HG02938 (cell line): ENCODE data around the gene GLCCI1.
"Not testable (repeated sequence)": the region's sequence is repeated elsewhere in the genome, so short reads cannot be mapped to it uniquely, and the experiment has no call there.

ENCODE experiments used
- ATAC-seq: cut with Tn5 transposase; IDR thresholded peaks from one replicate; pipeline ENCODE4 v1.9.1; 2021; ENCODE audit warnings: mild to moderate bottlenecking, moderate library complexity; ENCODE audit not compliant: unreplicated experiment

Gene GLCCI1

DNA sequence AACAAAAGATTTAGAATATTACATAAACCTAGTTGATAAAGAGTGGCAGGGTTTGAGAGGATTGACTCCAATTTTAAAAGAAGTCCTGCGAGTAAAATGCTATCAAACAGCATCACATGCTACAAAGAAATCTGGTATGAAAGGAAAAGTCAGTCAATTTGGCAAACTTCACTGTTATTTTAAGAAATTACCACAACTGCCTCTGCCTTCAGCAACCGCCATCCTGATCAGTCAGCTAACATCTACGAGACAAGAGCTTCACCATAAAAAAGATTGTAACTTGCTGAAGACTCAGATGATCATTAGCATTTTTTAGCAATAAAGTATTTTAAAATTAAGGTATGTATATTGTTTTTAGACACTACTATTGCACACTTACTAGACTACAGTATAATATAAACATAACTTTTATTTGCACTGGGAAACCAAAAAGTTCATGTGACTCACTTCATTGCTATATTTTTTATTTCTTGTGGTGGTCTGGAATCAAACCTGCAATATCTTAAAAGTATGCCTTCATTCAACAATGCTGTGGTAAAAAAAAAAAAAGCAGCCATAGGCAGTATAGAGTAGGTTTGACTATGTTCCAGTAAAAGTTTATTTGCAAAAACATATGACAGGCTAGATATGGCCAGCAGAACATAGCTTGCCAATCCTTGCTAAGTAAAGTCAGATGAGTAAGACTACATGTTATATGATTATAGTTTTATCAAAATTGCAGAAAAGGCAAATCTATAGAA lies 74.4 kb downstream of the GLCCI1 start:
- no peak for ATAC-seq

DNA sequence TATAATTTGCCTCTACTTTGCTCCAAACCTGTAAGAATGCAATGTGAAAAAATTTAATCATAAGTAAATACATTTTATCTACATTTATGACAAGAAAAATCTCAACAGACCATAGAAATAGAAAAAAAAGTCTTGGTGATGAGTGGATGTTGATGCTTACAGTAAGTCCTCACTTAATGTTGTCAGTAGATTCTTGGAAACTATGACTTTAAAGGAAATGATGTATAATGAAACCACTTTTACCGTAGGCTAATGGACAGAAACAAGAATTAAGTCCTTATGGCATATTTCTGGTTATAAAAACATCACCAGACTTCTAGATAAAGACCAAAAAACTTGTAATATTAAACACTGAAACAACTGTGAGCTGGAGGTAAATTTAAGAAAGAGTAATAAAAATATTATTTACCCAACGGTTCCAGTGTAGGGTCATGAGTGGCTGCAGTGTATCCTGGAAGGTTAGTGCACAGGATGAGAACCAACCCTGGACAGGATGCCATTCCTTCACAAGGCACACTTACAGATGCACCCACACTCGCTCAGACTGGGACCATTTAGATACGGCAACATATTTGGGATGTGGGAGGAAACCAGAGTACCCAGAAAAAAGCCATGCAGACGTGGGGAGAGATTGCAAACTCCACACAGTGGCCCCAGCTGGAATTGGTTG lies 76.3 kb downstream of the GLCCI1 start:
- ATAC-seq, result no peak

DNA sequence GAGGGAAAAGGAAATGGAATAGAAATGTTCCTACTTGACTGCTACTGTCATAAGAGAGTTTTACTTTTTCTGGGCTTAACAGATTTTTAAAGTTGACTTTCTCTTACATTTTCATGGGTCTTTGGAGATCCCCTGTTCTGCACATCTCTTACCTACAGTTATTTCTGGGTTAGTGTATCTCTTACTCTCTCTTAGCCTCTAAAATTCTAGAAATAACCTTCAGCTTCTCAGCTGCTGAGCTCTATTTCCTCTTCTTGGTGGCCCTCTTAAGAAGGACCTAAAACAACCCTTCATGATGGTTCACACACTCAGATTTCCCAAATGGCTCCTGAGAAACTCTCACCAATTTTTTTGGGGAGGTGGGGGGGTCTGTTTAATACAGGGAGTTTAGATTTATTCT lies 79.5 kb downstream of the GLCCI1 start:
- not testable (repeated sequence) for ATAC-seq

DNA sequence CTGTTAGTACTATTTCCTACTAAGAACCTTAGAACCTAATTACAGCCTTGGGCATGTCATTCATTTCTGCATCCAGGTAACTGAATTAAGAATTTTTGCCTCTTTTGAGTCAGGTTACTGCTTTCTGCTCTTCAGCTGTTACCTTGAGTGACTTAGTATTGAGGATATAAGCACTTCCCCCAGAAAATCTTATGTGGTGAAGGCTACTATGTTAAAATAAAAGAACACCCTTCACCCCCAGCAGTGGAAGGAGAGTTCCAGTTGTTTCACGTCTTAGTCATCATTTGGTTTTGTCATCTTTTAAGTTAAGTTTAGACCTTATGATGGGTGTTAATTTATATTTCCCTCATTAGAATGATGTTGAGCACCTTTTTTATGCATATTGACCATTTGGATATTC lies 82.8 kb downstream of the GLCCI1 start:
- ATAC-seq, result no peak

DNA sequence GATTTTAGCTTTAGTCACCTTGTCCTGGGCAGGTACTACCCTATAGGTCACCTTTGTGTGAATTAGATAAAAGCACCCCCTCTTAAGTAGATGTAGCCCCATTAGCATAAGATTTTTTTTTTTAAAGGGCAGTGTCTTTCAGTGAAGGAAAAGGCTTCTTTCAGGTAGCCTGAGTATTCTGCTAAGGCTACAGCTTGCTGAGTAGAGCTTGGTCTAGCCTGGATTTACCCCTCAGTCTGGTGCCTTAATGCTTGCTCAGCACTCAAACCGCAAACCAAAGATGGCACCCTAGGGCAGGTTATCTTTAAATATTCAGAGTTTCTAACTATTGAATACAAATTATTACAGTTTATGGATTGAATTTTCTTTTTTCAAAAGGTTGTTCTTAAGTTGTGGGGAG lies 83.4 kb downstream of the GLCCI1 start:
- no peak for ATAC-seq

DNA sequence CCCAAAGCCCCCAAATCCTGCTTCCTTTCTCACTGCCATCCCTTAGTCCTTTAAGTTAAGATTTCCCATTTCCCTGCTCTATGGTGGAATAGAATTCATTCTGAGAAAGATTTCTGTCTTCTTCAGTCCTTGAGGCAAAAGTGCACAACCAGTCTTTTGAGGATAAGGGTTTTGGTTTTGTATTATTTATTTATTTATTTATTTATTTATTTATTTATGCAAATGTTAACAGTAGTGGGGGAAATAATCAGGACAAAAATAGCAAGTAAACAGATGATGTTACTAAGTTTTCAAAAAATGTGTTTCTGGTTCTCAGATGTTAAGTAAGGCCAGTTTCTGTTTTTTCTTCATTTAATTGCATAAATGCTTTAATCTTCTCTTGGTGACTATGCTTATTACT lies 84.2 kb downstream of the GLCCI1 start:
- ATAC-seq, result no peak

DNA sequence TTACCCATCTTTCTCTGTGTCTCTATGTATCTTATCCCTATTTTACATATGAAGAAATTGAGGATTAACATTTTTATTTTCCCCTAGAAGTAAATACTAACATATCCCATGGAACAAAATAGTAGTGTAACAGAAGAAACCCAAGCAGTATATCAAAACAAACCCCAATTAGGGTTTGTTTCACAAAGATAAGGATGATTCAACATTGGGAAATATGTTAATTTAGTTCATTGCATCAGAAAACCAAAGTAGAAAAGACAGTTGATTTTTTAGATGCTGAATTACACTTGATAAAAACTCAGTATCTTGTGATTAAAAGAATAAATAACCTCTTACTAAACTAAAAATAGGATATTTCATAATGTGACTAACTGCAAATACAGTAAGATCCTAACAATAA lies 87.8 kb downstream of the GLCCI1 start:
- ATAC-seq, result no peak

DNA sequence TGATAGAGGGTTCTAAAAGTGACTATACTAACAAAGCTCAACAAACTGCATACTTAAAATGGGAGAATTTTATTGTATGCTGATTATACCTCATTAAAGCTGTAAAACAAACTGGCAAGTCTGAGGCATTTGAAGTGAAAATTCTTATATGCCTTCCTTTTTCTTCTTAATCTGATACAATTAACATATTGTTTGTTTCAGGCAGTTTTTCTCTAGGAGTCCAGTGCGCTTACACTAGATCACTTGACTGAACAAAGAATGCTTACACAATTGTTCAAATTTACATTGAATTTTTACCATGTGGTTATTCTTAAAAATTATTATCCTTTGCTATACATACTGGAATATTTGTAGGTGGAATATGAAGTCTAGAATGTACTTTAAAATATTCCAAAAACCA lies 89.0 kb downstream of the GLCCI1 start:
- ATAC-seq, result no peak

DNA sequence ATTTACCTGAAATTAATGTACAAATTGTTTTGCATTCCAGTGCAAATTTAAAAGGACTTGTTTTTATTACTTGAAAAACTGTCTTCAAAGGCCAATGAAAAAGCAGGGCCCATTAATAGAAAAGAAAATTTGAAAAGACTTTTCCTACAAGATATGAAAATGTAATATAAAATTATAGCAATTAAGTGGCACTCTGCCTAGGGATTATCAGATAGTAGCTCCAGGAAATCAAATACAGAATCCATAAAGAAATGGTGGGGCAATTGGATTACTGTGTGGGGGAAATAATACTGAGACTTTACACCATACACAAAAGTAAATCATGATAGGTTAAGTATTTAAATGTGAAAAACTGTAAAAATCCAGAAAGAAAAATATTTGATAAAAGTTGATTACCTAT lies 89.7 kb downstream of the GLCCI1 start:
- no peak for ATAC-seq

DNA sequence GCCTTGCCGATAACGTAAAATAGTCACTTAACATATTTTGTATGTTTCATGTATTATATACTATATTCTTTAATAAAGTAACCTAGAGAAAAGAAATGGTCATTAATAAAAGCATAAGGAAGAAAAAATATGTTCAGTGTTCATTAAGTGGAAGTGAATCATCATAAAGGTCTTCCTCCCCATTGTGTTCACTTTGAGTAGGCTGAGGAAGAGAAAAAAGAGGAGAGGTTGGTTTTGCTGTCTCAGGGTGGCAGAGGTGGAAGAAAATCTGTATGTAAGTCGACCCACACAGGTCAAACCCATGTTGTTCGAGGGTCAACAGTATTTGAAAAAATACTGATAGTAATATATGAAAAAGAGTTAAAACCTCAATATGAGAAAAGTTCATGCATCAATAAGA lies 90.3 kb downstream of the GLCCI1 start:
- ATAC-seq, result no peak

DNA sequence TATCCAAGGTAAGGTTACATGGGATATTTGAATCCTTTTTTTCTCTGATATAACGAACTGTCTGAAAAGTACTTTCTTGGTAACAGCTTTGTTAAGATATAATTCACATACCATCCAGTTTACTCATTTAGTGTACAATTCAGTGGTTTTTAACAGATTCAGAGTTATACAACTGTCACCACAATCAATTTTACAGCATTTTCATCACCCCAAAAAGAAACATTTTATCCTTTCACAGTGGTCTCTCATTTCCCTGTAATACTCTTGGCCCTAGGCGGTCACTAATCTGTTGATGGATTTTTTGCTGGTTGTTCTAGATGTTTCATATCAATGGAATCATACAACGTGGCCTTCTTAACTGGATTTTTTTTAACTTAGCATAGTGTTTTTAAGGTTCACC lies 91.6 kb downstream of the GLCCI1 start:
- ATAC-seq, result no peak

DNA sequence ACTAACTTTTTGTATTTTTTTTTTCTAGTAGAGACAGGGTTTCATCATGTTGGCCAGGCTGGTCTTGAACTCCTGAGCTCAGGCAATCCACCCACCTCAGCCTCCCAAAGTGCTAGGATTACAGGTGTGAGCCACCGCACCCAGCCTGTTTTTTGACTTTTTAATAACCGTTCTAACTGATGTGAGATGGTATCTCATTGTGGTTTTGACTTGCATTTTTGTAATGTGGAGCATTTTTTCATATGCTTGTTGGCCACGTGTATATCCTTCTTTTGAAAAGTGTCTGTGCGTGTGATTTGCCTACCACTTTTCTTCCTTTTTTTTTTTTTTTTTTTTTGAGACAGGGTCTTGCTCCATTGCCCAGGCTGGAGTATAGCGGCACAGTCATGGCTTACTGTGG lies 94.7 kb downstream of the GLCCI1 start:
- ATAC-seq, result not testable (repeated sequence)

DNA sequence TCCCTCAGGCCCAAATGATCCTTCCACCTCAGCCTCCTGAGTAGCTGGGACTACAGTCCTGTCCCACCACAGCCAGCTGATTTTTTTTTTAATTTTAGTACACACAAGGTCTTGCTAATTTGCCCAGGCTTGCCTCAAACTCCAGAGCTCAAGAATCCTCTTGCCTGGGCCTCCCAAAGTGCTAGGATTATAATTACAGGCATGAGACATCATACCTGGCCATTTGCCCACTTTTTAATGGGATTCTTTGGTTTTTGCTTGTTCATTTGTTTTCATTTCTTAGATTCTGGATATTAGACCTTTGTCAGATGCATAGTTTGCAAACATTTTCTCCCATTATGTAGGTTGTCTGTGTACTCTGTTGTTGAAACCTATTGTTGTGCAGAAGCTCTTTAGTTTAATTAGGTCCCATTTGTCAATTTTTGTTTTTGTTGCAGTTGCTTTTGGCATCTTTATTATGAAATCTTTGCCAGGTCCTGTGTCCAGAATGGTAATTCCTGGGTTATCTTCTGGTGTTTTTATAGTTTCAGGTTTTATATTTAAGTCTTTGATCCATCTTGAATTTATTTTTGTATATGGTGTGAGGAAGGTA lies 95.2 kb downstream of the GLCCI1 start:
- ATAC-seq, result no peak

DNA sequence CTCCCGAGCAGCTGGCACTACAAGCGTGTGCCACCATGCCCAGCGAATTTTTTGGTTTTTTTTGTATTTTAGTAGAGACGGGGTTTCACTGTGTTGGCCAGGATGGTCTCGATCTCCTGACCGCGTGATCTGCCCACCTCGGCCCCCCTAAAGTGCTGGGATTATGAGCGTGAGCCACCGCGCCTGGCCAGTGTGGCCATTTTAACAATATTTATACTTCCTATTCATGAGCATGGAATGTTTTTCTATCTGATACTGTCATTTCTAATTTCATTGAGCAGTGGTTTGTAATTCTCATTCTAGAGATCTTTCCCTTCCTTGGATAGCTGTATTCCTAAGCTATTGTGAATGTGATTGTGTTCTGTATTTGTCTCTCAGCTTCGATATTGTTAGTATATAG lies 96.2 kb downstream of the GLCCI1 start:
- no peak for ATAC-seq

DNA sequence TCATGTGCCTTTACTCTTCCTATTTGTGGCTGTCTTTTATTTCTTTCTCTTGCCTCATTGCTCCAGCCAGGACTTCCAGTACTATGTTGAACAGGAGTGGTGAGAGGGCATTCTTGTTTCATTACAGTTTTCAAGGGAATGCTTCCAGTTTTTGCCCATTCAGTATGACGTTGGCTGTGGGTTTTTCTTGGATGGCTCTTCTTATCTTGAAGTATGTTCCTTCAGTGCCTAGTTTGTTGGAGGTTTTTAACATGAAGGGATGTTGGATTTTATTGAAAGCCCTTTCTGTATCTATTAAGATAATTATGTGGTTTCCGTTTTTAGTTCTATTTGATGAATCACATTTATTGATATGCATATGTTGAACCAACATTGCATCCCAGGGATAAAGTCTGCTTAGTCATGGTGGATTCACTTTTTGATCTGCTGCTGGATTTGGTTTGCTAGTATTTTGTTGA lies 96.8 kb downstream of the GLCCI1 start:
- no peak for ATAC-seq

DNA sequence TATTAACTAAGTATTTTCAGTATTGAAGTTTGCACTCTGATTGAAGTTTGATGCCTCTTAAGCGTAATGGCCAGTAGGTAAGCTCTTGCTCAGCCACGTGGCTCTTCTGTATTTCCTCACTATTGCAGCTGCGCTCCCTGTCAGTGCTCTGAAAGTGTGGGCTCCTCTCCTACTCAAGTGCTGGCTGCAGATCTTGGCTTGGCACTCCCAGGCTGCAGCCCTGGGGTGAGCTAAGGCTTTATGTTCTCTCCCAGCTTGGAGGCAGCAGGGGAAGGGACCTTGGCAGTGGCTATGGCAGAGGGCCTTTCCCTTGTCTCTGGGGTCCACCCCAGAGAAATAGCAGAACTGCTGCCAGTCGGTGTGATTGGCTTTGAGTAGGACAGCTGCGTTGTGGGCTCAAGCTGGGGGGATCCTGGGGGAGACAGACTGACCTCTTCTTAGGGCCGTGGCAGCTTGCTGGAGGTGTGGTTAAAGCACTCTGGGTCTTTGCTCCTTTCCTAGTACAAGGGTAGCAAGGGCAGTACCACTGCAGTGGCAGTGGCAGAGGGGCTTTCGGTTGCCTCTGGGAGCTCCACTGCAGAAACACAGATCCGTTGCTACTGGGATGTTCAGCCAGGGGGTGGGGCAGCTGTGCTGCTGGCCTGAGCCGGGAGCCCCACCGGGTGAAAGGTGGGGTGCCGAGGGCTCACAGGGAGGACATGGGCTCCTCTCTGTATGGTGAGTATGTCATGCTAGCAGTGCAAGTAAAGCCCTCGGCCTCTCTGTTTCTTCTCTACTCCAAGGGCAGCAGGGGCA lies 100.5 kb downstream of the GLCCI1 start:
- ATAC-seq, result no peak

DNA sequence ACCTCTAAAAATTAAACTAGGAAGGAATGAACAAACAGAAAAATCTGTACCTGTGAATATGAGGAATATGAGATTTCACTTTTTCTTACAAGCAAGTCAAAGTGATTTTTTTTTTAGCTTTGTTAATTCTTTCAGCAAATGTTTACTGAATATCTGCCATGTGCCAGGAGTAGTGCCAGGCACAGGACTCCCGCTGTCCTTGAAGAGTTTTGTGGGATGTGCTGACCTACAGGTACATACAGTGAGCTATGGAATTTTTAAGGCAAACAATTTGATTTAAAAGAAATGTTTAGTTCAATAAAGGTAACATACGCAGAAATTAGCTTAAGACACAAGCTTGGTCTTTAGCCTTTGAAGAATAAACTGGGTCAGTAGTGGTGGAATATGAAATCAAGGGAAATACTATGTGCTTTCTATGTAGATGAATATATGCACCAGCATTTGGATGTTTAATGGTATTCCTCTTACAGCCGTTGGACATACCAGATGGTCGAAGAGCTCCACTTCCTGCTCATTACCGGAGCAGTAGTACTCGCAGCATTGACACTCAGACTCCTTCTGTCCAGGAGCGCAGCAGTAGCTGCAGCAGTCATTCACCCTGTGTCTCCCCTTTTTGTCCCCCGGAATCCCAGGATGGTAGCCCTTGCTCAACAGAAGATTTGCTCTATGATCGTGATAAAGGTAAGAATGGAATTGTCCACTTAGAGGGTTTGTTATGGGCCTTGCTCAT lies 102.0 kb downstream of the GLCCI1 start:
- ATAC-seq, result no peak

DNA sequence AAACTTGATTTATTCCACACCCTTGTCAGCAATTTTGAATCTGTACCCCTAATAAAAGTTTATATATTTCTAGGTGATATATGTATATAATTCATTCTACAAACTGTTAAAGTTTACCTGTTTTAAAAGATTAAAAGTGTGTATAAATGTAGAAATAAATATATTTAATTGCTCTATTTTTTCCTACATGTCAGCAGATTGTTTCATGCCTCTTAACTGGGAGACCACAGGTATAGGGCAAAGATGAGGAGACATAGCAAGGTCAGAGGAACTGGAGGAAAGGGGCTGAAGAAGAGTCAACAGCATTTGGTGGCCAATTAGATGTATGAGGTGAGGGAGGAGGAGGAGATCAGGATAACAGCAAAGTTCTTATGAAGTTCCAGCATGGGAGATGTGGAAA lies 109.8 kb downstream of the GLCCI1 start:
- no peak for ATAC-seq

DNA sequence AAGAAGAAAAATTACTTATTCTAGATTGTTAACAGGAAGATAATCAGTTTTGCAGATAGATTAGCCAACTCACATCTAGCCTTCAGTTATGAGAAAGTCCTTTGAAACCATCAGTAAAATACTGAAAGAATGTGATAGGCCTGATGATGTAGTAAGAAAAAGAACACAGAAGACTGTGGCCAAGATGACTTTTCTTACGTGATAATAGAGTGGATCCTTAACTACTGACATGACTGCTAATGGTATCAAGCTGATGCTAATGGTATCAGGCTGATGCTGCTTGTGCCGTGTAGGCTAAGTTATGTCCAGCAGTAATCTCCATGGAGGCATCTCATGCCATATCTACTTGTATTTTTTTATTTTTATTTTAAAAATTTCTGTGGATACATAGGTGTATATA lies 114.2 kb downstream of the GLCCI1 start:
- no peak for ATAC-seq

DNA sequence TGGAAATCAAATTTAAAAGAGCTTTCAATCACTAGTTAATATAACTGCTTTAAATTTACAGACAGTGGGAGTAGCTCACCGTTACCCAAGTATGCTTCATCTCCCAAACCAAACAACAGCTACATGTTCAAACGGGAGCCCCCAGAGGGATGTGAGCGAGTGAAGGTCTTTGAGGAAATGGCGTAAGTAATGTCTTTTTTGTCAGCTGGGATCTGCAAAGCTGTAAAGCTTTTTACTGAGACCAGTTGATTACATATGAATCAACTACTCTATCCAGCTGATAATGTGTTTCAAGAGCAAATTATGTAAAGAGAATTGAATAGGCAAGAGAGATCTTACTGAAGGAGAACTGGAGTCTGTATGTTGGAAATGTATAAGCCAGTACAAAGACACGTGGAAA lies 116.2 kb downstream of the GLCCI1 start:
- no peak for ATAC-seq

DNA sequence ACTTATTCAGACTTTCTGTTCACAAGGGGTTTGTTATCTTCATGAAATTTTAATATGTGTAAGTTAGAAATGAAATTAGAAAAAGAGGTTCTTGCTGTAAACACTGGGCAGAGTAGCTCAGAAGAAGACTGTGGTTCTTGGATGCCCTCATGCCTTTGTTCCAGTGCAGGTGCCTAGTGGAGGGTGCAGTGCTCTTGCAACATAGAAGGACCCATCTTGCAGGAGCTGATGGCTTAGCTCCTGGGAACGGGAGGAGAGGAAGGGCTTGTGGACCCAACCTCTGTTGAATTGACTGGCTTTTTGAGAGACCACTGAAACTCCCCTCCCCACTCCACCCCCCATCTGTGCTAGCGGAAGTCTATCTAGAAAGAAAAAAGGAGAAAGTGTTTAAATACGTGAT lies 116.8 kb downstream of the GLCCI1 start:
- no peak for ATAC-seq
